OCI-LY1 (cell line): ENCODE measurements around the gene CFAP65.

Experiments used
- H2AFZ ChIP-seq: fragments of 200-600 bp; sonication (generic), shearing (Covaris generic); 2 replicates; pipeline ENCODE4 v1.6.0; 2014; ENCODE audit warnings: antibody characterized with exemption, mild to moderate bottlenecking, low read length
- H3F3A ChIP-seq: fragments of 200-600 bp; sonication (generic), shearing (Covaris generic); 2 replicates; pipeline ENCODE4 v1.6.0; 2014; ENCODE audit warnings: mild to moderate bottlenecking, antibody characterized with exemption, low read length, moderate library complexity; ENCODE audit not compliant: insufficient read depth
- H3K27ac ChIP-seq: fragments of 200-600 bp; sonication (generic); 2 replicates; pipeline ENCODE4 v1.5.1; 2014; ENCODE audit warnings: low read length, mixed run types, mild to moderate bottlenecking, low read depth; ENCODE audit not compliant: poor library complexity, severe bottlenecking
- H3K27me3 ChIP-seq: fragments of 200-600 bp; sonication (generic); 2 replicates; pipeline ENCODE4 v1.6.0; 2014; ENCODE audit warnings: antibody characterized with exemption, mild to moderate bottlenecking, low read length, moderate library complexity; ENCODE audit not compliant: insufficient read depth
- H3K36me3 ChIP-seq: fragments of 200-600 bp; sonication (generic); 2 replicates; pipeline ENCODE4 v1.6.1; 2014; ENCODE audit warnings: mild to moderate bottlenecking, antibody characterized with exemption, low read length, moderate library complexity, mixed read lengths; ENCODE audit not compliant: insufficient read depth
- H3K4me1 ChIP-seq: fragments of 200-600 bp; sonication (generic); 2 replicates; pipeline ENCODE4 v1.5.1; 2014; ENCODE audit warnings: mild to moderate bottlenecking, low read length, moderate library complexity; ENCODE audit not compliant: insufficient read depth, severe bottlenecking
- H3K4me2 ChIP-seq: fragments of 200-600 bp; sonication (generic), shearing (Covaris generic); 2 replicates; pipeline ENCODE4 v1.6.1; 2014; ENCODE audit warnings: low read length
- H3K4me3 ChIP-seq: fragments of 200-600 bp; sonication (generic); 2 replicates; pipeline ENCODE4 v1.5.1; 2014; ENCODE audit warnings: low read length, low read depth, mild to moderate bottlenecking, mixed read lengths; ENCODE audit not compliant: poor library complexity, severe bottlenecking
- H3K79me2 ChIP-seq: fragments of 200-600 bp; shearing (Covaris generic); 2 replicates; pipeline ENCODE4 v1.6.1; 2016; ENCODE audit warnings: mixed run types, low read length, mixed read lengths; ENCODE audit not compliant: insufficient read depth
- H3K9ac ChIP-seq: fragments of 200-600 bp; sonication (generic), shearing (Covaris generic); 2 replicates; pipeline ENCODE4 v1.6.1; 2014; ENCODE audit warnings: mild to moderate bottlenecking, low read length, mixed read lengths
- H3K9me2 ChIP-seq: fragments of 200-600 bp; sonication (generic), shearing (Covaris generic); 2 replicates; pipeline ENCODE4 v1.6.1; 2014; ENCODE audit warnings: low read depth, mild to moderate bottlenecking, low read length, mixed read lengths
- H3K9me3 ChIP-seq: fragments of 200-600 bp; shearing (Covaris generic); 2 replicates; pipeline ENCODE4 v1.6.1; 2014; ENCODE audit warnings: low read length, mixed read lengths
- H4K20me1 ChIP-seq: fragments of 200-600 bp; sonication (generic), shearing (Covaris generic); 2 replicates; pipeline ENCODE4 v1.6.0; 2016; ENCODE audit warnings: mild to moderate bottlenecking, low read length; ENCODE audit not compliant: insufficient read depth
- EZH2 ChIP-seq: fragments of 200-600 bp; sonication (generic), shearing (Covaris generic); IDR thresholded peaks from 2 replicates; pipeline ENCODE4 v1.8.0; 2017; ENCODE audit warnings: borderline replicate concordance, mixed run types, mild to moderate bottlenecking, antibody characterized with exemption, low read length, moderate library complexity, mixed read lengths
- TF ChIP-seq, protein P1 (sequence below): fragments of 200-600 bp; sonication (generic), shearing (Covaris generic); IDR thresholded peaks from 2 replicates; pipeline ENCODE4 v1.5.1; 2017; ENCODE audit warnings: mild to moderate bottlenecking, antibody characterized with exemption, low read length, moderate library complexity, mixed read lengths

CFAP65 gene

DNA sequence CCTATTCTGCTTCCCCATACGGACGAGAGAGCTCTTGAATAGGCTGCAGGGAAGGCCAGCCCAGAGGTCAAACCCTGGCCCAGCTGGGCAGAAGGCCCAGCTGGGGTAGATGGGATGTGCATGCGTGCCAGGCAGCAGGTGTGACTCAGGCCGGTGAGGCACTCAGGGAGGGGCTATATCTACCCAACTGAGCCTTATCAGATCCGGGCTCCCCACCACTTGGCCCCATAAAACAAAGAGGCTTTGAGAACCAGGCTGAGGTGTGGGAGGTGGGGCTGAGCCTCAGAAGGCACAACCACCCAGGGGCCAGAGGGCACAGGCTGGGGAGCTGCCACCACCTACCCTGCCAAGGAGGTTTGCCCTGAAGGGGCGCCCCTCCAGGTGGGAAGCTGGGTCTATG is 8.0 kb upstream of the CFAP65 start:
- Histone ChIP-seq H3K9me2 (no peaks in the 10 kb centered on the region), H3K9ac (no peak overlapping the region), H3K4me3 (no peak overlapping the region), H3K9me3 (no peaks in the 10 kb centered on the region), H3K27me3 (no peaks in the 10 kb centered on the region), H3K27ac (no peak overlapping the region), H3K36me3 (no peaks in the 10 kb centered on the region), H4K20me1 (no peaks in the 10 kb centered on the region), H3K4me1 (no peaks in the 10 kb centered on the region), H3K79me2 (no peaks in the 10 kb centered on the region), H3K4me2 (no peak overlapping the region), H2AFZ (no peak overlapping the region), H3F3A (no peaks in the 10 kb centered on the region)
- TF ChIP-seq, protein P1, sequence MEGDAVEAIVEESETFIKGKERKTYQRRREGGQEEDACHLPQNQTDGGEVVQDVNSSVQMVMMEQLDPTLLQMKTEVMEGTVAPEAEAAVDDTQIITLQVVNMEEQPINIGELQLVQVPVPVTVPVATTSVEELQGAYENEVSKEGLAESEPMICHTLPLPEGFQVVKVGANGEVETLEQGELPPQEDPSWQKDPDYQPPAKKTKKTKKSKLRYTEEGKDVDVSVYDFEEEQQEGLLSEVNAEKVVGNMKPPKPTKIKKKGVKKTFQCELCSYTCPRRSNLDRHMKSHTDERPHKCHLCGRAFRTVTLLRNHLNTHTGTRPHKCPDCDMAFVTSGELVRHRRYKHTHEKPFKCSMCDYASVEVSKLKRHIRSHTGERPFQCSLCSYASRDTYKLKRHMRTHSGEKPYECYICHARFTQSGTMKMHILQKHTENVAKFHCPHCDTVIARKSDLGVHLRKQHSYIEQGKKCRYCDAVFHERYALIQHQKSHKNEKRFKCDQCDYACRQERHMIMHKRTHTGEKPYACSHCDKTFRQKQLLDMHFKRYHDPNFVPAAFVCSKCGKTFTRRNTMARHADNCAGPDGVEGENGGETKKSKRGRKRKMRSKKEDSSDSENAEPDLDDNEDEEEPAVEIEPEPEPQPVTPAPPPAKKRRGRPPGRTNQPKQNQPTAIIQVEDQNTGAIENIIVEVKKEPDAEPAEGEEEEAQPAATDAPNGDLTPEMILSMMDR, result no peak
- TF ChIP-seq EZH2, result no peak

DNA sequence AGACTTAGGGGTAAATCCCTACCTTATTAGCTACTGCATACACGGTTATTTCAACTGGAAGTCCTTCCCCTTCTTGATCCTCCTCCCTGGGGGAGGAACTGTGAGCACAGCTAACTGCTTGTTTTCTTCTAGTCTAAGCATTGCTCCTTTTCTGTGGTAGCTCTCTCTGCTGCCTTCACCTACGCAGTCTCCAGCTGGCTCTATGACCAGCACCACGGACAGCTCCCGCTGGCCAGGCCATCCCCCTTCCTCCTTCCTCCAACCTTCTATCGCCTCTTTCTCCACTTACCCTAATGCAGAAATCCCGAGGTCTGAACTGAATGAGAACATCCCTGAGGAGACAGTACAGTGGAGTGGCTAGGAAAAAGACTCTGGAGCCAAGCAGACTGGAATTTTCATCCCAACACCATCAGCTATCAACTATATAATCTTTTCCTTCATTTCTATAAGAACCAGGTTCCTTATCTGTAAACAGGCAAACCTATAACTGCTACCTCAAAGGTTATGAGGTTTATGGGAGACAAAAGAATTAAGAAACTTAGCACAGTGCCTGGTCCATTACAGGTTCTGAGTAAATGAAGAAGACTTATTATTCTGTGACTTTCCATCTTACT is 4.7 kb upstream of the CFAP65 start:
- Histone ChIP-seq H3K4me3 (no peak overlapping the region), H3K27ac (no peak overlapping the region), H4K20me1 (no peaks in the 10 kb centered on the region), H3F3A (no peaks in the 10 kb centered on the region), H3K27me3 (no peaks in the 10 kb centered on the region), H3K4me1 (no peaks in the 10 kb centered on the region), H3K9me3 (no peaks in the 10 kb centered on the region), H3K9me2 (no peaks in the 10 kb centered on the region), H3K4me2 (no peak overlapping the region), H3K9ac (no peak overlapping the region), H3K79me2 (no peaks in the 10 kb centered on the region), H2AFZ (no peak overlapping the region), H3K36me3 (no peaks in the 10 kb centered on the region)
- TF ChIP-seq EZH2, result no peak
- TF ChIP-seq, protein P1, result no peak

GRCh38 chr2:219042750-219043149 is 1.4 kb upstream of the CFAP65 start:
- no peaks in the 10 kb centered on the region; the same call in 1 of the 2 replicates for H3K27me3 ChIP-seq

More at GRCh38 chr2:219042750-219043149, 1.4 kb upstream of the CFAP65 start:
- Histone ChIP-seq H4K20me1 (no peaks in the 10 kb centered on the region), H3K36me3 (no peaks in the 10 kb centered on the region), H3K4me2 (no peak overlapping the region), H3K9me2 (no peaks in the 10 kb centered on the region), H3K9me3 (no peaks in the 10 kb centered on the region), H3F3A (no peaks in the 10 kb centered on the region), H3K79me2 (no peaks in the 10 kb centered on the region), H3K4me3 (no peak overlapping the region), H3K27ac (no peak overlapping the region), H2AFZ (no peak overlapping the region), H3K9ac (no peak overlapping the region), H3K4me1 (no peaks in the 10 kb centered on the region)
- TF ChIP-seq EZH2, result no peak
- TF ChIP-seq, protein P1, result no peak
